Measurements from ENCODE around the gene LZTS3.
"Not testable (repeated sequence)": the region's sequence is repeated elsewhere in the genome, so short reads cannot be mapped to it uniquely, and the experiment has no call there.

LZTS3 gene

GRCh38 chr20:3166913-3167342, 6.4 kb downstream of the LZTS3 start:
- no peak for DNase-seq

GRCh38 chr20:3166338-3166912, 6.9 kb downstream of the LZTS3 start:
- no peak for DNase-seq

- peak; percentile 94 for DNase-seq
These were observed 7.6 kb downstream of the LZTS3 start for GRCh38 chr20:3165473-3166337.

GRCh38 chr20:3164763-3165410, 8.5 kb downstream of the LZTS3 start:
- DNase-seq = peak; percentile 37

GRCh38 chr20:3164043-3164762, 9.1 kb downstream of the LZTS3 start:
- DNase-seq = no peak

- DNase-seq = no peak
These were observed 10.0 kb downstream of the LZTS3 start for GRCh38 chr20:3163099-3164042.

- DNase-seq = no peak
These were observed 11.2 kb downstream of the LZTS3 start for GRCh38 chr20:3162080-3162611.

- DNase-seq = no peak
These were observed 11.9 kb downstream of the LZTS3 start for GRCh38 chr20:3161316-3162079.

- DNase-seq = no peak
These were observed 12.9 kb downstream of the LZTS3 start for GRCh38 chr20:3160418-3160817.

GRCh38 chr20:3158968-3159431, 14.3 kb downstream of the LZTS3 start:
- DNase-seq = no peak

- DNase-seq = no peak
These were observed 15.5 kb downstream of the LZTS3 start for GRCh38 chr20:3157817-3158216.

- no peak for DNase-seq
These were observed 16.3 kb downstream of the LZTS3 start for GRCh38 chr20:3156811-3157619.

- not testable (repeated sequence) for DNase-seq
These were observed 21.2 kb downstream of the LZTS3 start for GRCh38 chr20:3152057-3152644.

GRCh38 chr20:3150908-3151307, 22.4 kb downstream of the LZTS3 start:
- DNase-seq = no peak

- DNase-seq = no peak
These were observed 26.5 kb downstream of the LZTS3 start for GRCh38 chr20:3146732-3147341.

- DNase-seq = no peak
These were observed 31.6 kb downstream of the LZTS3 start for GRCh38 chr20:3141757-3142156.

GRCh38 chr20:3137492-3137891, 35.9 kb downstream of the LZTS3 start:
- no peak for DNase-seq

GRCh38 chr20:3135507-3136070, 37.8 kb downstream of the LZTS3 start:
- DNase-seq = no peak

- no peak for DNase-seq
These were observed 39.2 kb downstream of the LZTS3 start for GRCh38 chr20:3134151-3134550.
